Right kidney (tissue), 1 donor: ENCODE results near the gene RYR1.
A peak's percentile ranks its signal among the peaks of the same experiment; 100 is the strongest.
"Not testable (repeated sequence)": the region's sequence is repeated elsewhere in the genome, so short reads cannot be mapped to it uniquely, and the experiment has no call there.

ENCODE experiments used
- DNase-seq: peaks from one replicate; pipeline ENCODE4 v3.0.0-alpha.2; 2016

The RYR1 gene

DNA sequence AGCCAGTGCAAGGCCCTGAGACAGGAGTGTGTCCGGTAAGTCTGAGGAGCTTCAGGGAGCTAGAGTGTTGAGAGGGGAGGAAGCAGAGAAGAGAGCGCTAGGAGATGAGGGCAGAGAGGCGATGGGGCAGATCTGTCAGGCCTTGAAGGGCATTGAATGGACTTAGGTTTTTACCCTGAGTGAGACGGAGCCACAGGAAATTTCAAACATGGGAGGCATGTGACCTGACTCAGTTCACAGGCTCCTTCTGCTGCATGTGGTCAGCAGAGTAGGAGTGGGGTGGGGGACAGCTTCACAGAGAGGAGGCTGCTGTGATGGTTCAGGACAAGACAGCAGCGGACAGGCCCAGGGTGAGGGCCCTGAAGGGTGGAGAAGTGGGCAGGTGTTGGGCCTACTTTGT, 33.1 kb upstream of the RYR1 start:
- no peak for DNase-seq

- no peak for DNase-seq
Observed at GRCh38 chr19:38401148-38401547, 32.3 kb upstream of the RYR1 start.

- no peak for DNase-seq
Observed at GRCh38 chr19:38402623-38402966, 30.9 kb upstream of the RYR1 start.

GRCh38 chr19:38402967-38403674, 30.4 kb upstream of the RYR1 start, which contains the start of gene FAM98C:
Gene FAM98C, plus strand, starts transcription at chr19:38403093. Its CDS starts 61 bp downstream, at chr19:38403154.
- DNase-seq: peak; percentile 97

- no peak for DNase-seq
Observed at GRCh38 chr19:38404858-38405257, 28.6 kb upstream of the RYR1 start.

- DNase-seq: no peak
Observed at GRCh38 chr19:38405276-38405675, 28.2 kb upstream of the RYR1 start.

- DNase-seq: no peak
Observed at GRCh38 chr19:38409631-38410133, 23.8 kb upstream of the RYR1 start.

DNA sequence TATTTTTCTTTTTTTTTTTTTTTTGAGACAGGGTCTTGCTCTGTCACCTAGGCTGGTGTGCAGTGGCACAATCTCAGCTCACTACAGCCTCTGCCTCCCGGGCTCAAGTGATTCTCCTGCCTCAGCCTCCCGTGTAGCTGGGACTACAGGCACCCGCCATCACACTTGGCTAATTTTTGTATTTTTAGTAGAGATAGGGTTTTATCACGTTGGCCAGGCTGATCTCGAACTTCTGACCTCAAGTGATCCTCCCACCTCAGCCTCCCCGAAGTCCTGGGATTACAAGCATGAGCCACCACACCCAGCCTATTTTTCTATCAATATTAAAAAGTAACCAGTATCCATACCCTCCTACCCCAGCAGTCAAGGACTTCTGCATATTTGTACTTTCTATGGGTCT, 23.1 kb upstream of the RYR1 start:
- DNase-seq: not testable (repeated sequence)

GRCh38 chr19:38411041-38411712, 22.3 kb upstream of the RYR1 start:
- DNase-seq: no peak

- not testable (repeated sequence) for DNase-seq
Observed at GRCh38 chr19:38411898-38412297, 21.6 kb upstream of the RYR1 start.

- DNase-seq: no peak
Observed at GRCh38 chr19:38412491-38412890, 21.0 kb upstream of the RYR1 start.

DNA sequence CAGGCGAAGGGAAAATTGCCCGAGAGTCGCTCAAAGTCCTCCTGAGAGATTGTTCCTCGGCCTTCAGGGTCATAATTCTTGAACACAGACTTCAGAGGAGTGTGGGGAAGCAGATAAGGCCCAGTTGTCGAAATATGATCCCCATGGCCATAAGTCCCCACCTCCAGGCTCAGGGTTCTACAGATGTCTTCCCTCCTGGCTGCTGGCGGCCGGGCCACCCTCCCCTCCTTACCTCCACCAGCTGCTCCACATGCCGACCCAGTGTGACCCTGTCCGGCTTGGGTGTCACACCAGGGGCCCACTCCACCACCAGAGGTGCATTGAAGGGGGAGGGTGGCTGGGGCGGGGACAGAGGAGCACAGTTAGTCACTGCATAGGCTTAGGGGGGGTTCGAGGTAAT, 20.5 kb upstream of the RYR1 start:
- no peak for DNase-seq

DNA sequence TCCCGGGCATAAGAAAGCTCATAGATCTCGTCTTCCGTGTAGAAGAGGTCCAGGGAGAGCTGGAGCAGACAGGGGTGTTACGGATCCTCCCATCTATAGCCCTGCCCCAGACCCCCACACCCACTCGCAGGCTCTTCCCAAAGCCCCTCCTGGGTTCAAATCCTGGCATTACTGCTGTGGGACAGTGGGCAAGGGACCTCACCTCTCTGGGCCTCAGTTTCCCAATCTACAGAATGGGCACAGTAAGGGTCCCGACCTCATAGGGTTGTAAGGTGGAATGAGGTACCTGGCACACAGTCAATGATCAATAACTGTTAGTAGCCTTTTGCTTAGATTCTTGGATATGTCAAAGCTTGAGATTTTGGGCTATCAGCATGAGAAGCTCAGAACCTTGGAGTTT, 20.1 kb upstream of the RYR1 start:
- DNase-seq: no peak

GRCh38 chr19:38417146-38417543, 16.3 kb upstream of the RYR1 start:
- no peak for DNase-seq

GRCh38 chr19:38417544-38418506, 15.7 kb upstream of the RYR1 start:
- peak; percentile 28 for DNase-seq

GRCh38 chr19:38420935-38421334, 12.6 kb upstream of the RYR1 start:
- no peak for DNase-seq

DNA sequence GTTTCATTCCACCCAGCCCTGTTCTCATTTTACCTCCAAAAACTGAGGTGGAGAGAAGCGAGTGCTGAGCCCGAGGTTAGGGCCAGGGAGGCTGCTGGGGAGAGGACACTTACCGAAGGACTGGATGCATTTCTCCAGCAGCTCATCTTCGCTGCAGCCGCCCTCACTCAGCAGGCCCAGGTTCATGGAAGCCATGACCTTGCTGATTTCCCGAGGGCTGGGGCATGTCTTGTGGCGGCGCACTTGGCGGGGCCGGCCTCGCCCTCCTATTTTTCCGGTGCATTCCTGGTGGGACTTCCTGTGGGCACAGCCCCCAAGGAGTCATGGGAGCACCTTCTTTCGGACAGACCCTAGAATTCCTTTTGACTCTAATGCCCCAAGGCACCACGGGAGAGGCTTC, 11.6 kb upstream of the RYR1 start:
- DNase-seq: no peak

DNA sequence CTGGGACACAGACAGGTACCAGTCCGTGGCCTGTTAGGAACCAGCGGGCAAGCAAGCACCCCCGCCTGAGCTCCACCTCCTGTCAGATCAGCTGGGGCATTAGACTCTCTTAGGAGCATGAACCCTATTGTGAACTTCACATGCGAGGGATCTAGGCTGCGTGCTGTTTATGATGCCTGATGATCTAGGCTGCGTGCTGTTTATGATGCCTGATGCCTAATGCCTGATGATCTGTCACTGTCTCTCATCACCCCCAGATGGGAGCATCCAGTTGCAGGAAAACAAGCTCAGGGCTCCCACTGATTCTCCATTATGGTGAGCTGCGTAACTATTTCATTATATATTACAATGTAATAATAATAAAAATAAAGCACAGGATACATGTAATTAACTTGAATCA, 11.1 kb upstream of the RYR1 start:
- DNase-seq: no peak

DNA sequence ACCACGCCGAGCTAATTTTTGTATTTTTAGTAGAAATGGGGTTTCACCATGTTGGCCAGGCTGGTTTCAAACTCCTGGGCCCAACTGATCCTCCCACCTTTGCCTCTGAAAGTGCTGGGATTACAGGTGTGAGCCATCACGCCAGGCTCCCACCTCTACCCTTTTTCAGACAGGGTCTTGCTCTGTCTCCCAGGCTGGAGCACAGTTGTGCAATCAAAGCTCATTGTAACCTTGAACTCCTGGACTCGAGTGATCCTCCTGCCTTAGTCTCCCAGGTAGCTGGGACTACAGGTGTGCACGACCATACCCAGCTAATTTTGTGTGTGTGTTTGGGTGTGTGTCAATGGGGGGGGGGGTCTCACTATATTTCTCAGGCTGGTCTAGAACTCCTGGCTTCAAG, 9.2 kb upstream of the RYR1 start:
- no peak for DNase-seq

- DNase-seq: no peak
Observed at GRCh38 chr19:38425222-38425809, 8.2 kb upstream of the RYR1 start.

- no peak for DNase-seq
Observed at GRCh38 chr19:38425810-38426466, 7.6 kb upstream of the RYR1 start, which contains the start of gene RASGRP4. Gene RASGRP4, minus strand, starts transcription at chr19:38426219. Its CDS starts 128 bp downstream, at chr19:38426091.
